Kidney (tissue), 14 donors: ENCODE data around the gene CCDC12. TPM values are rescaled to one million over a fixed set of nuclear protein-coding genes. Genes with fewer than 3 reads are reported as not detected.

Source experiments
- DNase-seq, 5 donors: peaks; one replicate each; pipeline ENCODE4 v3.0.0-alpha.2; 2013 to 2020
- FAIRE-seq: peaks from 2 replicates; lab custom pipeline; 2012; peaks lifted over from hg19 to GRCh38; lab: Jason Lieb, UNC
- H3K27ac ChIP-seq, 2 donors: one replicate each; pipeline ENCODE4 v1.7.0; 2013; ENCODE audit warnings: low read depth in 2 of 2, low read length in 2 of 2, inconsistent platforms in 1 of 2
- H3K27me3 ChIP-seq: one replicate; pipeline ENCODE4 v1.7.1; 2013; ENCODE audit warnings: low read length, inconsistent platforms; ENCODE audit not compliant: control insufficient read depth, insufficient read depth
- H3K36me3 ChIP-seq, 3 donors: one replicate each; pipeline versions ENCODE4 v1.7.0 to v1.7.1; 2013; ENCODE audit warnings: low read length in 3 of 3, control low read depth in 1 of 3, inconsistent platforms in 1 of 3; ENCODE audit not compliant: insufficient read depth in 3 of 3, control insufficient read depth in 2 of 3
- H3K4me1 ChIP-seq, 3 donors: one replicate each; pipeline versions ENCODE4 v1.7.0 to v1.7.1; 2013; ENCODE audit warnings: low read length in 3 of 3, inconsistent platforms in 1 of 3, low read depth in 1 of 3; ENCODE audit not compliant: control insufficient read depth in 2 of 3, insufficient read depth in 2 of 3
- H3K4me3 ChIP-seq, 3 donors: one replicate each; pipeline versions ENCODE4 v1.7.0 to v1.8.1; 2013; ENCODE audit warnings: low read length in 3 of 3, control low read depth in 1 of 3, inconsistent platforms in 1 of 3
- H3K9ac ChIP-seq, 3 donors: one replicate each; pipeline versions ENCODE4 v1.7.0 to v1.7.1; 2013; ENCODE audit warnings: low read length in 3 of 3, control low read depth in 1 of 3, inconsistent platforms in 1 of 3
- H3K9me3 ChIP-seq, 3 donors: one replicate each; pipeline versions ENCODE4 v1.7.0 to v1.7.1; 2013; ENCODE audit warnings: low read length in 3 of 3, control low read depth in 1 of 3, inconsistent platforms in 1 of 3; ENCODE audit not compliant: control insufficient read depth in 2 of 3, insufficient read depth in 1 of 3
- CTCF ChIP-seq: IDR thresholded peaks from 3 replicates; pipeline ENCODE4 v1.5.1; 2012; ENCODE audit warnings: mild to moderate bottlenecking, moderate library complexity, borderline replicate concordance; ENCODE audit not compliant: insufficient read depth; ENCODE audit errors: extremely low read depth
- intact Hi-C: fragments of 100-400 bp; cut with DNase I; formaldehyde crosslinking; loops from one replicate; pipeline ENCODE4 v1.11.1; 2022
- polyA plus RNA-seq: library from polyadenylated mRNA; stranded (reverse); fragments of 350-450 nt; fragmentation: Illumina TruSeq; extraction: RNeasy Lipid Tissue Mini Kit (QIAGEN cat#74804); gene quantifications from one replicate; pipeline ENCODE4 v1.2.3, GENCODE V29; 2014; ENCODE audit warnings: low read depth, low replicate concordance; ENCODE audit not compliant: insufficient read depth
- total RNA-seq: library from RNA; stranded (reverse); fragmentation: NEBNext Ultra II Directional; extraction: Animal tissue kit (Norgen Biotek cat#: 25700); gene quantifications from one replicate; pipeline ENCODE4 v1.2.1, GENCODE V29; 2021
- donor health status: control.
- donor health status: control.
- donor health status: control.
- donor health status: control.
- donor health status: control.
- donor health status: DM: yes; HTN: yes; CAD: no.
- donor health status: Normal renal cell carcinoma (clear cell type).

CCDC12 gene
- total and polyA plus RNA-seq, 2 donors from 2014 or later = 59.7 to 85.6 TPM

GRCh38 chr3:46926871-46927717 lies 49.5 kb downstream of the CCDC12 start:
- H3K27ac ChIP-seq = peak overlapping the region; percentile 54 to 61
- H3K9me3 ChIP-seq = no peaks in the 10 kb centered on the region
- no peak for TF ChIP-seq CTCF
- DNase-seq (peak in 1 of 5 donors; percentile 76), FAIRE-seq (no peak)
- H3K4me1 ChIP-seq = peaks cover 0 to 46% (median 41%) of the 10 kb centered on the region in 3 donors
- peaks cover 2 to 25% (median 24%) of the 10 kb centered on the region in 3 donors for H3K36me3 ChIP-seq
- no peaks in the 10 kb centered on the region for H3K27me3 ChIP-seq
- no peak overlapping the region for H3K4me3 ChIP-seq
- intact Hi-C loops = loop anchor here (10.0 kb wide), 1 partner anchor 68 kb away; no protein-coding TSS in a partner anchor
- H3K9ac ChIP-seq = peak overlapping the region in 2 of 3 donors; percentile 28 to 43

GRCh38 chr3:46926447-46926846 lies 50.1 kb downstream of the CCDC12 start:
- peak in 1 of 5 donors; percentile 39 for DNase-seq
- intact Hi-C loops = loop anchor here (10.0 kb wide), 1 partner anchor 68 kb away; no protein-coding TSS in a partner anchor
- peak overlapping the region; percentile 54 to 61 for H3K27ac ChIP-seq

GRCh38 chr3:46926039-46926438 lies 50.5 kb downstream of the CCDC12 start:
- FAIRE-seq = no peak
- H3K27ac ChIP-seq = peak overlapping the region; percentile 54 to 57
- DNase-seq = peak in 1 of 5 donors; percentile 82
- H3K4me1 ChIP-seq = peaks cover 0 to 36% (median 31%) of the 10 kb centered on the region in 3 donors
- no peaks in the 10 kb centered on the region for H3K9me3 ChIP-seq
- no peaks in the 10 kb centered on the region for H3K27me3 ChIP-seq
- no peak overlapping the region for H3K4me3 ChIP-seq
- peak overlapping the region in 1 of 3 donors; percentile 28 for H3K9ac ChIP-seq
- no peak for TF ChIP-seq CTCF
- intact Hi-C loops = loop anchor here (10.0 kb wide), 1 partner anchor 69 kb away; no protein-coding TSS in a partner anchor
- H3K36me3 ChIP-seq = peaks cover 2 to 35% (median 31%) of the 10 kb centered on the region in 3 donors

More at GRCh38 chr3:46926447-46926846, 50.1 kb downstream of the CCDC12 start:
- Histone ChIP-seq H3K27me3 (no peaks in the 10 kb centered on the region), H3K9ac (peak overlapping the region in 1 of 3 donors; percentile 28), H3K4me3 (no peak overlapping the region), H3K36me3 (peaks cover 2 to 31% (median 28%) of the 10 kb centered on the region in 3 donors), H3K9me3 (no peaks in the 10 kb centered on the region), H3K4me1 (peaks cover 0 to 40% (median 35%) of the 10 kb centered on the region in 3 donors)
- TF ChIP-seq CTCF = no peak
- FAIRE-seq = no peak
